Liver (tissue), 9 donors: ENCODE data around the gene ERI3. TPM values are rescaled to one million over a fixed set of nuclear protein-coding genes. Genes with fewer than 3 reads are reported as not detected.

Experiments
- DNase-seq: peaks from one replicate; pipeline ENCODE4 v3.0.0-alpha.2; 2017; ENCODE audit warnings: low spot score
- H3K27ac ChIP-seq, 2 donors: one replicate each; pipeline ENCODE4 v1.7.0; 2013; ENCODE audit warnings: inconsistent platforms in 2 of 2, low read length in 2 of 2, control low read depth in 1 of 2, low read depth in 1 of 2, mild to moderate bottlenecking in 1 of 2
- H3K27me3 ChIP-seq, 4 donors: one replicate each; pipeline versions ENCODE4 v1.6.1 to v1.7.0; 2013; ENCODE audit warnings: low read length in 3 of 4, inconsistent platforms in 1 of 4, mild to moderate bottlenecking in 1 of 4, moderate library complexity in 1 of 4; ENCODE audit not compliant: control insufficient read depth in 4 of 4, insufficient read depth in 4 of 4
- H3K36me3 ChIP-seq, 4 donors: one replicate each; pipeline versions ENCODE4 v1.6.1 to v1.7.0; 2013; ENCODE audit warnings: low read length in 3 of 4, mild to moderate bottlenecking in 3 of 4, low read depth in 1 of 4, moderate library complexity in 1 of 4; ENCODE audit not compliant: control insufficient read depth in 4 of 4, insufficient read depth in 3 of 4
- H3K4me1 ChIP-seq, 4 donors: one replicate each; pipeline versions ENCODE4 v1.6.1 to v1.7.0; 2013; ENCODE audit warnings: low read length in 3 of 4, mild to moderate bottlenecking in 3 of 4, moderate library complexity in 1 of 4; ENCODE audit not compliant: control insufficient read depth in 4 of 4, insufficient read depth in 4 of 4
- H3K4me3 ChIP-seq, 3 donors: one replicate each; pipeline versions ENCODE4 v1.6.1 to v1.7.0; 2013; ENCODE audit warnings: low read length in 3 of 3, control low read depth in 1 of 3, low read depth in 1 of 3, mild to moderate bottlenecking in 1 of 3
- H3K9ac ChIP-seq, 2 donors: one replicate each; pipeline ENCODE4 v1.7.0; 2013; ENCODE audit warnings: low read length in 2 of 2, mild to moderate bottlenecking in 2 of 2, moderate library complexity in 2 of 2, control low read depth in 1 of 2, low read depth in 1 of 2
- H3K9me3 ChIP-seq, 4 donors: one replicate each; pipeline versions ENCODE4 v1.6.1 to v1.7.0; 2013; ENCODE audit warnings: low read length in 3 of 4; ENCODE audit not compliant: control insufficient read depth in 4 of 4
- ATF3 ChIP-seq: IDR thresholded peaks from 2 replicates; pipeline ENCODE4 v1.6.1; 2016; ENCODE audit warnings: antibody characterized with exemption
- CTCF ChIP-seq: fragments of 150-350 bp; IDR thresholded peaks from 2 replicates; pipeline ENCODE4 v1.5.1; 2017; ENCODE audit warnings: improper control_type of control experiment, low read depth, low read length; ENCODE audit not compliant: missing input control
- EGR1 ChIP-seq, 2 donors: IDR thresholded peaks; 2 replicates each; pipeline ENCODE4 v1.6.1; 2016 to 2018; ENCODE audit warnings: antibody characterized with exemption in 2 of 2, low read depth in 2 of 2
- FOXA1 ChIP-seq: IDR thresholded peaks from 2 replicates; pipeline ENCODE4 v1.6.1; 2016; ENCODE audit warnings: antibody characterized with exemption
- FOXA2 ChIP-seq: IDR thresholded peaks from 2 replicates; pipeline ENCODE4 v1.6.1; 2016; ENCODE audit warnings: antibody characterized with exemption
- GABPA ChIP-seq, 2 donors: IDR thresholded peaks in 1 of 2; conservative IDR thresholded peaks in 1 of 2; 2 replicates each; pipeline ENCODE4 v1.6.1; 2016; ENCODE audit warnings: antibody characterized with exemption in 2 of 2, mild to moderate bottlenecking in 1 of 2, moderate library complexity in 1 of 2
- HNF4A ChIP-seq, 2 donors: conservative IDR thresholded peaks; 2 replicates each; pipeline ENCODE4 v1.6.1; 2016; ENCODE audit warnings: antibody characterized with exemption in 2 of 2, mild to moderate bottlenecking in 2 of 2
- HNF4G ChIP-seq: IDR thresholded peaks from 2 replicates; pipeline ENCODE4 v1.6.1; 2016; ENCODE audit warnings: antibody characterized with exemption
- JUND ChIP-seq, 2 donors: IDR thresholded peaks; 2 replicates each; pipeline ENCODE4 v1.6.1; 2016; ENCODE audit warnings: antibody characterized with exemption in 2 of 2
- MAX ChIP-seq: IDR thresholded peaks from 2 replicates; pipeline ENCODE4 v1.6.1; 2016; ENCODE audit warnings: antibody characterized with exemption
- NR2F2 ChIP-seq: IDR thresholded peaks from 2 replicates; pipeline ENCODE4 v1.6.1; 2016; ENCODE audit warnings: antibody characterized with exemption
- RAD21 ChIP-seq, 2 donors: IDR thresholded peaks; 2 replicates each; pipeline ENCODE4 v1.6.1; 2016; ENCODE audit warnings: antibody characterized with exemption in 2 of 2, mild to moderate bottlenecking in 2 of 2
- REST ChIP-seq: IDR thresholded peaks from 2 replicates; pipeline ENCODE4 v1.6.1; 2016; ENCODE audit warnings: antibody characterized with exemption, mild to moderate bottlenecking
- RXRA ChIP-seq, 2 donors: IDR thresholded peaks; 2 replicates each; pipeline ENCODE4 v1.6.1; 2017 to 2018; ENCODE audit warnings: antibody characterized with exemption in 2 of 2, mild to moderate bottlenecking in 1 of 2
- SP1 ChIP-seq: IDR thresholded peaks from 2 replicates; pipeline ENCODE4 v1.6.1; 2018; ENCODE audit warnings: antibody characterized with exemption, mild to moderate bottlenecking
- TAF1 ChIP-seq: conservative IDR thresholded peaks from 2 replicates; pipeline ENCODE4 v1.6.1; 2016; ENCODE audit warnings: antibody characterized with exemption, mild to moderate bottlenecking
- YY1 ChIP-seq: IDR thresholded peaks from 2 replicates; pipeline ENCODE4 v1.6.1; 2016; ENCODE audit warnings: antibody characterized with exemption, mild to moderate bottlenecking
- ZBTB33 ChIP-seq: IDR thresholded peaks from 2 replicates; pipeline ENCODE4 v1.6.1; 2016; ENCODE audit warnings: antibody characterized with exemption
- WGBS: extraction: QIAGEN DNeasy Blood & Tissue Kit; methylation state at CpG from one replicate; pipeline ENCODE4 v1.1.7; 2013; 5-methylcytosine and 5-hydroxymethylcytosine counted together
- polyA plus RNA-seq, 2 donors: library from polyadenylated mRNA; stranded (reverse) in 1 of 2; unstranded in 1 of 2; fragments of 200-250 nt in 1 of 2; fragments of >200 nt in 1 of 2; fragmentation: Nextera tagmentation in 1 of 2; extraction: Ambion mirVana in 1 of 2; gene quantifications; one replicate each; pipeline versions ENCODE4 v1.2.1 to v1.2.3, GENCODE V29; 2013 to 2015
- total RNA-seq, 2 donors: library from RNA; depleted of rRNA; stranded (reverse); fragments of >200 nt; gene quantifications; one replicate each; pipeline ENCODE4 v1.2.3, GENCODE V29; 2014
- donor health status: healthy.
- donor health status: healthy.
- donor health status: healthy.
- donor health status: healthy.
- donor health status: healthy.

ERI3 gene
- total and polyA plus RNA-seq, 4 donors = 15.7 to 23.8 (median 21.3) TPM

DNA sequence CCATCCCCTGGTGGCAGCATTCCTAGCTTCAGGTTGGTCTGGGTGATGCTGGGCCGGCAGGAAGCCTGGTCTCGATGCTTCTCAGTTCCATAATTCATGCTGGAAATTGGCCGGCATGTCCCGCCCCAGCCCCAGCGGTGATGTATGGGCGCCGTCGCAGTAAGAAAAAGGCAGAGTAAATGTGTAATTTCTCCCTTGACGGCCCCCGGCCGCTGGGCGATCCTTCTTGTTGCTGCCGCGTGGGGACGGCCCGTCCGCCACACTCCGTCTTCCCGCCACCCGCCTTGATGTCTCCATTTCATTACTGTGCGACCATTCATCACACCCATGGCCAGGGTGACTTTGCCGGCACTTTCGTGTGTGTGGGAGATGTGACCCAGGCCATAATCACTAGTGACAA is 133.3 kb downstream of the ERI3 start:
- Histone ChIP-seq H3K27me3 (no peaks in the 10 kb centered on the region), H3K4me1 (peaks cover 0 to 8% (median 3%) of the 10 kb centered on the region in 4 donors), H3K9ac (no peak overlapping the region), H3K27ac (no peak overlapping the region), H3K4me3 (no peak overlapping the region), H3K9me3 (no peaks in the 10 kb centered on the region), H3K36me3 (peaks cover 11 to 35% (median 22%) of the 10 kb centered on the region in 4 donors)
- WGBS = 94% methylated on average over 23 of the region's 23 CpGs
- no peak for DNase-seq
- no peak for TF ChIP-seq HNF4A (conservative IDR thresholded peaks at IDR 0.05)
- TF ChIP-seq CTCF = no peak

DNA sequence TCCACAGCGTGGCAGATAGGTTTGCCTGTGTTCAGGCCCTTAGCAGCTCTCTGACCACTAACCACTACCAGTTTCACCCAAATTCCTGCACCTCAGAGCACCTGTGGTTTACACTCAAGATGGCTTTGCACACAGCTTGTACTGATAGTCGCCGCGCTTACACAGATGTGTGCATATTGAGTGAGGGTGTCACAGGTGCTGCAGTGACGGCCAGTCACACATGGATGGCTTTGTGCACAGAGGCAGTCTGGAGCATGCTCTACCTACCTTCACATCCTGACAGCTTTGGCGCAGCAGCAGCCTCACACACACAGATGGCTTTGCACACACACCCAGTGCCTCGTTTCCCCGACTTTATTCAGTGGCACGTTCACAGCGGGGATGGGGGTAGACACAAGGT is 134.3 kb downstream of the ERI3 start:
- Histone ChIP-seq H3K9ac (no peak overlapping the region), H3K36me3 (peaks cover 11 to 41% (median 22%) of the 10 kb centered on the region in 4 donors), H3K27ac (no peak overlapping the region), H3K4me1 (peaks cover 0 to 8% (median 3%) of the 10 kb centered on the region in 4 donors), H3K4me3 (no peak overlapping the region), H3K9me3 (no peaks in the 10 kb centered on the region), H3K27me3 (no peaks in the 10 kb centered on the region)
- no peak for DNase-seq
- TF ChIP-seq TAF1 (no peak), CTCF (no peak), FOXA1 (no peak), RAD21 (IDR thresholded peaks at IDR 0.05) (no peak), HNF4A (conservative IDR thresholded peaks at IDR 0.05) (no peak), ATF3 (no peak), RXRA (IDR thresholded peaks at IDR 0.05) (no peak), SP1 (no peak), NR2F2 (no peak), JUND (IDR thresholded peaks at IDR 0.05) (no peak), FOXA2 (no peak), ZBTB33 (no peak), YY1 (no peak), MAX (no peak), REST (no peak), HNF4G (no peak), GABPA (IDR thresholded peaks at IDR 0.05 in 1 of 2, conservative IDR thresholded peaks at IDR 0.05 in 1 of 2) (no peak), EGR1 (IDR thresholded peaks at IDR 0.05; ENCODE audit: low read depth in 2 of 2) (no peak)
- 85% methylated on average over 10 of the region's 10 CpGs for WGBS
